NCI-H69 (cell line): ENCODE data around the gene IFT43.

Experiments
- DNase-seq: peaks from one replicate; lab custom pipeline; 2025; lab: John Stamatoyannopoulos, UW

Gene IFT43

GRCh38 chr14:76080471-76080870 is 94.9 kb downstream of the IFT43 start:
- DNase-seq = no peak

- DNase-seq = no peak
Measured at GRCh38 chr14:76081642-76082041, 96.1 kb downstream of the IFT43 start.

- DNase-seq = peak; percentile 12
Measured at GRCh38 chr14:76083796-76084765, 98.5 kb downstream of the IFT43 start.

GRCh38 chr14:76085358-76085757 is 99.8 kb downstream of the IFT43 start:
- DNase-seq = no peak

- DNase-seq = peak; percentile 49
Measured at GRCh38 chr14:76086636-76087035, 101.1 kb downstream of the IFT43 start.

- DNase-seq = no peak
Measured at GRCh38 chr14:76088326-76088725, 102.8 kb downstream of the IFT43 start.

GRCh38 chr14:76088771-76089571 is 103.4 kb downstream of the IFT43 start:
- DNase-seq = peak; percentile 19

GRCh38 chr14:76089575-76089974 is 104.0 kb downstream of the IFT43 start:
- DNase-seq = no peak

- DNase-seq = peak; percentile 10
Measured at GRCh38 chr14:76090616-76091391, 105.2 kb downstream of the IFT43 start.

GRCh38 chr14:76093077-76093476 is 107.5 kb downstream of the IFT43 start:
- no peak for DNase-seq

GRCh38 chr14:76096257-76096656 is 110.7 kb downstream of the IFT43 start:
- DNase-seq = no peak

GRCh38 chr14:76097547-76097946 is 112.0 kb downstream of the IFT43 start:
- no peak for DNase-seq

GRCh38 chr14:76098047-76098446 is 112.5 kb downstream of the IFT43 start:
- peak; percentile 8 for DNase-seq

- DNase-seq = peak; percentile 12
Measured at GRCh38 chr14:76098916-76099675, 113.5 kb downstream of the IFT43 start.

GRCh38 chr14:76100236-76100635 is 114.7 kb downstream of the IFT43 start:
- peak; percentile 65 for DNase-seq

- peak; percentile 61 for DNase-seq
Measured at GRCh38 chr14:76101391-76102379, 116.1 kb downstream of the IFT43 start.

GRCh38 chr14:76104802-76105355 is 119.3 kb downstream of the IFT43 start:
- peak; percentile 26 for DNase-seq

GRCh38 chr14:76106188-76106587 is 120.6 kb downstream of the IFT43 start:
- DNase-seq = no peak

- peak; percentile 16 for DNase-seq
Measured at GRCh38 chr14:76109087-76109880, 123.7 kb downstream of the IFT43 start.
